Testis (tissue), 2 donors: ENCODE measurements around the gene ZNF302.
"Not testable (repeated sequence)": the region's sequence is repeated elsewhere in the genome, so short reads cannot be mapped to it uniquely, and the experiment has no call there.

Experiments
- POLR2A ChIP-seq: fragments of 450-650 bp; IDR thresholded peaks from one replicate; pipeline ENCODE4 v1.6.1; 2017; ENCODE audit warnings: antibody characterized with exemption, mild to moderate bottlenecking, moderate library complexity
- TF ChIP-seq, protein P1 (sequence below), 3 experiments: fragments of 450-650 bp in 2 of 3; fragments of 200-600 bp in 1 of 3; sonication (generic) in 1 of 3; IDR thresholded peaks; one replicate each; pipeline ENCODE4 v1.5.1; 2016 to 2019; ENCODE audit warnings: antibody characterized with exemption in 3 of 3, mild to moderate bottlenecking in 2 of 3, moderate library complexity in 1 of 3

- TF ChIP-seq, protein P1, sequence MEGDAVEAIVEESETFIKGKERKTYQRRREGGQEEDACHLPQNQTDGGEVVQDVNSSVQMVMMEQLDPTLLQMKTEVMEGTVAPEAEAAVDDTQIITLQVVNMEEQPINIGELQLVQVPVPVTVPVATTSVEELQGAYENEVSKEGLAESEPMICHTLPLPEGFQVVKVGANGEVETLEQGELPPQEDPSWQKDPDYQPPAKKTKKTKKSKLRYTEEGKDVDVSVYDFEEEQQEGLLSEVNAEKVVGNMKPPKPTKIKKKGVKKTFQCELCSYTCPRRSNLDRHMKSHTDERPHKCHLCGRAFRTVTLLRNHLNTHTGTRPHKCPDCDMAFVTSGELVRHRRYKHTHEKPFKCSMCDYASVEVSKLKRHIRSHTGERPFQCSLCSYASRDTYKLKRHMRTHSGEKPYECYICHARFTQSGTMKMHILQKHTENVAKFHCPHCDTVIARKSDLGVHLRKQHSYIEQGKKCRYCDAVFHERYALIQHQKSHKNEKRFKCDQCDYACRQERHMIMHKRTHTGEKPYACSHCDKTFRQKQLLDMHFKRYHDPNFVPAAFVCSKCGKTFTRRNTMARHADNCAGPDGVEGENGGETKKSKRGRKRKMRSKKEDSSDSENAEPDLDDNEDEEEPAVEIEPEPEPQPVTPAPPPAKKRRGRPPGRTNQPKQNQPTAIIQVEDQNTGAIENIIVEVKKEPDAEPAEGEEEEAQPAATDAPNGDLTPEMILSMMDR (IDR thresholded peaks at IDR 0.05): not testable (repeated sequence)
- TF ChIP-seq POLR2A: not testable (repeated sequence)
These were observed 12.2 kb upstream of the ZNF302 start for GRCh38 chr19:34665275-34665674.
